HG03280 (cell line): ENCODE results near the gene SMIM22.
"Not testable (repeated sequence)": the region's sequence is repeated elsewhere in the genome, so short reads cannot be mapped to it uniquely, and the experiment has no call there.

ENCODE experiments used
- ATAC-seq: cut with Tn5 transposase; IDR thresholded peaks from one replicate; pipeline ENCODE4 v1.9.1; 2021; ENCODE audit warnings: mild to moderate bottlenecking, moderate library complexity; ENCODE audit not compliant: unreplicated experiment

The SMIM22 gene

DNA sequence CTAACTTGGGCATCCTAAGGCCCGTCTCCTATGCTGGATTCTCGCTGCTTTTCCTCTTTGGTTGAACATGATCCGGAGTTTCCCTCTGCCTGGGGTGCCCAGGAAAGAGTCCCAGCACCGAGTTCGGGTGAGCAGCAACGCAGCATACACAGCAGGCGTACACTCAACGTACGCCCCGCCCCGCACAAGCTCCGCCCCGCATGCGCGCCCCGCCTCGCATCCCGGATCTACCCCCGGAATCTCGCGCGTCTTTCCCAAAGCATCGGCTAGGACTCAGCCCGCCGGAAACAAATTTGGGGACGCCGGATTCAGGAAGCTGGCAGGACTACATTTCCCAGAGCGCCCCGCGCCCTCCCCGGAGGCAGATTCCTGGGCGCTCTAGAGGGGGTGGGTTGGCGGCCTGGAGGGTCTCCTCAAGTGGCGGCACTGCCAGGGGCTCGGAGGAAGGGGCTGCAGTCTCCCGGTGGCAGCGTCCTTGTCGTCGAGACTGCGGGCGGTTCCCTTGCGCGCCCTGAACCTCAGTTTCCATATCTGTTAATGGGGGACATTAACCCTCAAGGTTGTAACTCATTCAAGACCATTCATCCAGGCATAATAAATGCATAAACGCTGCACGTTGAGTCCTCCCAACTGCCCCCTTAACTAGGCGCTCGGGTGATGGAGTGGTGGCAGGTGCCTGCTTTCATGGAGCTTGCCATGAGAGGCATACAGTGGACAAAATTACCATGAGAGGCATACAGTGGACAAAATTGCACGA, 26.4 kb upstream of the SMIM22 start:
- ATAC-seq, result peak; percentile 48

DNA sequence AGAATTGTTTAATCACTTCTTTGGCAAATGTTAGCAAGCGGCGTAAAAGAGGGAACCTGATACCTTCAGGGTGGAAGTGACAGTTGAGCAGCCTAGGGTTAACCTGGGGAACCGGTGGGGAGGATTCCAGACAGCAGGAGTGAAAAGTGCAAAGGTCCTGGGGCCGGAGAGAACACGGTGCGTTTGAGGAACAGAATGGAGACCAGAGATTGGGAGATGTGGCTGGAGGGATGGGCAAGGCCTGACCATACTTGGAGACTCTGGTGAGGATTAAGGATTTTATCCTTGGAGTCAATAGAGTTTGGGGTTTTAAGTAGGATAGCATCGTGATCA, 25.9 kb upstream of the SMIM22 start:
- ATAC-seq, result no peak

DNA sequence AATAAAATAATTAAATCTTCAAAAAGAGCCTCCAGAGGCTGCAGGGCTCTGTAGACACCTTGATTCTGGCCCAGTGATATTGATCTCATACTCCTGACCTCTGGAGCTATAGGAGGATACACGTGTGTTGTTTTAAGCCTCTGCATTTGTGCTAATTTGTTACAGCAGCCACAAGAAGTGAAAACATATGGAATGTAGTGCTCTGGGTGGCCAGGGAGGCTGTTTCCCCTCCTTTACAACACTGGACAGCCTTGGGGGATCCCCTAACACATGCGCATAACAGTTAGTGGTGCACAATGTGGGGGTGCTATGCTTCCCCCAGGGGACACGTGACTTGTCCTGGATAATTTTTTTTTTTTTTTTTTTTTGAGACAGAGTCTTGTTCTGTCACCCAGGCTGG, 23.5 kb upstream of the SMIM22 start:
- ATAC-seq, result no peak

DNA sequence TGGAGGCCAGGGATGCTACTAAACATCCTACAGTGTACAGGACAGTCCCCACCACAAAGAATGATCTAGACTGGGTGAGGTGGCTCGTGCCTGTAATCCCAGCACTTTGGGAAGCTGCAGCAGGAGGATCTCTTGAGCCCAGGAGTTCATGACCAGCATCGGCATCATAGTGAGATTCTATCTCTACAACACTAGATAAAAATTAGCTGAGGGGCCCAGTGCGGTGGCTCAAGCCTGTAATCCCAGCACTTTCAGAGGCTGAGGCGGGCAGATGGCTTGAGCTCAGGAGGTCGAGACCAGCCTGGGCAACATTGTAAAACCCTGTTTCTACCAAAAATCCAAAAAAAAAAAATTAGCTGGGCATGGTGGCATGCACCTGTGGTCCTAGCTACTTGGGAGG, 22.8 kb upstream of the SMIM22 start:
- ATAC-seq, result no peak

DNA sequence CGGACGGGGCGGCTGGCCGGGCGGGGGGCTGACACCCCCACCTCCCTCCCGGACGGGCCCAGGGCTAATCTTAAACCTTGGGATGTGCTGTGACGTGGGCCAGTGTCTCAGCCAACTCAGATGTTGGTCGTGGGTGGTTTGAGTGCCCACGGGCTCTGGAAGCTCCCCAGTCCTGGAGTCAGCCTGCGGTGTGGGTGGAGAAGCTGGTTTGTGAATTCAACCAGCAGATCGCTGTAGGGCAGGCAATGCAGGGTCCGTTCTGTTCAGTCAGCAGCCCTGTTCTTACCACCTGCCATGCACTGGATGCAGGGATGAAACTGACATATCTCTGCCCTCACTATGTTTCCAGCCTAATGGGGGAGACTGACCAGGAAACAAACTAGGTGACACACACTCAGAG, 20.2 kb upstream of the SMIM22 start:
- ATAC-seq, result no peak

DNA sequence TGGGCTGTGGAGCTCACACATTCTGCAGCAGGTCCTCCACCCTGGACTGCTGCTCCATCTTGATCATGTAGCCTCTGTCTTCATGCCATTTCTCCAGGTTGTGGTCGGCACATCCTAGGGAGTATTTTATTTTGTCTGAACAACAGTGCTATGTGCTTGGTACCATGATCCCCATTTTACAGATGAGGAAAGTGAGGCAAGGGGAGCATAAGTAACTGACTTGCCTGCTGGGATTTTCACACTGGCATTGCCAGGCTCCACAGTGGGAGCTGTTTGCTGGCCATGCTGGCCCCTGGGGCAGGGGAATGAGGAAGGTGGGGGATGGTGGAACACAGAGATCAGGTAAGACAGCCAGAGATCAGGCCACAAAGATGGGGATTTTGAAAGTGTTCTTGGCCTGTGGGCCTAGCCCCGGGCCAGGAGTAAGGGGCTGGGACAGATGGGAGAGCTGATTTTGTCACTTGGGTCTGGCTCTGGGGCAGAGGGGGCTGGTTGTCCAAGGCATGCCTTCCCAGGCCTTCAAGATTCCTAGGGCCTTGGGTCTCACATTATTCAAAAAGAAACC, 18.9 kb upstream of the SMIM22 start:
- no peak for ATAC-seq

DNA sequence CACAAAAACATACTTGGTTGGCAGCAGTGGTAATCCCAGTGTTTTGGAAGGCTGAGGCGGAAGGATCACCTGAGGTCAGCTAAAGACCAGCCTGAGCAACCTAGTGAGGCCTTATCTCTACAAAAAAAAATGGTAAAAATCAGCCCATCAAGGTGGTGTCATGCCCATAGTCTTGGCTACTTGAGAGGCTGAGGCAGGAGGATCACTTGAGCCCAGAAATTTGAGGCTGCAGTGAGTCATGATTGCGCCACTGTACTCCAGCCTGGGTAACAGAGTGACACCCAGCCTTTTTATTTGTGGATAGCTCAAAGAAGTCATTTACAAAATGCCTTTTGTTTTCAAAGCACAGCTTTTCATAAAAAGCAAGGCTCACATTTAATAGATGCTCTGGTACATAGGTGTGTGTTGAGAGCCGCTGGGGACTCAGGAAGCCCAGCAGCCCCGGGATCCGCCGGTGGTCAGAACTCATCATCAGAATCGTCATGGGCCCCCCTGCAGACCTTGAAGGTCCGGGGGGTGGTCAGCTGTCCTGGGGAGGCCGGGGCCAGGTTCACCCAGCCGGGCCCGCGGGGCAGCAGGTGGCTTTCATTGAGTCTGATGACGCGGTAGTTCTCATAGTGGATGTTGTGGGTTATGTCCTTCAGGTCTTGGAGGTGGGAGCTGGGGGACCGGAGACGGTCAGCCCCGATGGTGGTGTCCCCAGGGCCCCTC, 17.7 kb upstream of the SMIM22 start:
- no peak for ATAC-seq

DNA sequence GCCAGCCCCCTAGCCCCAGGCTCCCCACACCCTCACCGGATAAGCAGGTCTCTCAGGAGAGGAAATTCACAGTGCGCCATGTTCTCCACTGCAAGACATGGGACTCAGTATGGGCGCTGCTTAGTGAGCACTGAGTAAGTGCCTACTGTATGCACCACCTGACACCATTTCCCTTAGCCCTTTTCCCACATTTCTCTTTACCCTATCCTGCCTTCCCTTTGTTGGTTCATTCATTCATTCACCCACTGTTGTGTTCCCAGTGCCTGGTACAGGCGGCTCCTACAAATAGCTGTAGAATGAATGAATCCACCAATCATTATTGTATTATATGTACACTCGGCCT, 17.1 kb upstream of the SMIM22 start:
- no peak for ATAC-seq

DNA sequence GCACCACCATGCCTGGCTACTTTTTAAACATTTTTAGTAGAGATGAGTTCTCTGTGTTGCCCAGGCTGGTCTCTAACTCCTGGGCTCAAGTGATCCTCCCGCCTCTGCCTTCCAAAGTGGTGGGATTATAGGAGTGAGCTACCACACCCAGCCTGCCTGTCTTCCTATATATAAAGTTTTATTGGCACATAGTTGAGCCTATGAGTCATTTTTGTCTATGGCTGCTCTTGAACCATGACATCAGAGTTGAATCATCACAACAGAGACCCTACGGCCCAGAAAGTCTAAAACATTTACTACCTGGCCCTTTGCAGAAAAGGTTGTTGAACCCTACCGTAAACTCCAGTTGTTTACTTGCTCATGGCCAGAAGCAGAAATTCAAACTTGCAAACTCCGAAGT, 14.9 kb upstream of the SMIM22 start:
- no peak for ATAC-seq

DNA sequence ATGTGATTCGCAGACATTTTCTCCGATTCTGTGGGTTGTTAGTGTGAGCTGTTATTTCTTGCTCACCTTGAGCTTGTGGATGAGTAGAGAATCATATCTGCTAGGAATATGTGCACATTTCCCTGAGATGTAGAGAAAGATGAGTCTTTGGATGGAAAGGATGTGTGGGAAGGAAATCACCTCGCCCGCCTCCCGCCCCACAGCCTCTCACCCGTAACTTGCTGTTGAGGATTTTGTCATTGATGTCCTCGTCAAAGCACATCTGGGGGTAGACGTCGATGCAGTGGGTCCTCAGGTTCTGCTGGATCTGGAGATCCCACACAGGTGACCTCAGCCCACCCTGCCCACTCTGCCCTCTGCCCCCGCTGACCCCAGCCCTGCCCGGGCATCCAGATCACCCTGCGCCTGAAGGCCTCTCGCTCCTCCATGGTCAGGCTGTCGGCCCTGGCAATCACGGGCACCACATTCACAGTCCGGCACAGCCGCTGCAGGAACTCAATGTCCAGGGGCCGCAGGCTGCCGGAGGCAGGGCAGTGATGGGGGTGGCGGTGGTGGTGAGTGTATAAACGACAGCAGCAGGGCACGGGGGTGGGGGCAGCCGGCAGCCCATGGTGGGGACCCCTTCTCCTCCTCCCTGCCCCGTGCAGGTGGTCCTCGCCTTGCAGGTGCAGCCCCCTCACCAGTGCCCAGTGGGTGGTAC, 11.8 kb upstream of the SMIM22 start:
- ATAC-seq, result no peak

DNA sequence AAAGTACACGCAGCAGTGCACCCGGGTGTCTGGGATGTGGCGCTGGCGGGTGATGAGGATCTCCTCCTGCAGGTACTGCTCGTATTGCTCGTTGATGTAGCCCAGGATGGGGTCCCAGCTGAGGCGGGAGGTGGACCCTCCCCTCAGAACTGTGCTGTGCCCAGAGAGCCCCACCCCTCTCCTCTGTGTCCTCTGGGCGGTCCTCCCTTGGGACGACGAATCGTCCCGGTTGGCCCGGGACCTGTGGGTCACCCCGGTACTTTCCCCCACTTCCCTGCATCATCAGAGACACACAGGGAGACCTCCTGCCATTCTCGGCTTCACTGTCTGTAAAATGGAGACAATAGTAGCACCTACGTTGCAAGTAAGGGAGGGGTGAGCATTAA, 11.2 kb upstream of the SMIM22 start:
- ATAC-seq, result no peak

DNA sequence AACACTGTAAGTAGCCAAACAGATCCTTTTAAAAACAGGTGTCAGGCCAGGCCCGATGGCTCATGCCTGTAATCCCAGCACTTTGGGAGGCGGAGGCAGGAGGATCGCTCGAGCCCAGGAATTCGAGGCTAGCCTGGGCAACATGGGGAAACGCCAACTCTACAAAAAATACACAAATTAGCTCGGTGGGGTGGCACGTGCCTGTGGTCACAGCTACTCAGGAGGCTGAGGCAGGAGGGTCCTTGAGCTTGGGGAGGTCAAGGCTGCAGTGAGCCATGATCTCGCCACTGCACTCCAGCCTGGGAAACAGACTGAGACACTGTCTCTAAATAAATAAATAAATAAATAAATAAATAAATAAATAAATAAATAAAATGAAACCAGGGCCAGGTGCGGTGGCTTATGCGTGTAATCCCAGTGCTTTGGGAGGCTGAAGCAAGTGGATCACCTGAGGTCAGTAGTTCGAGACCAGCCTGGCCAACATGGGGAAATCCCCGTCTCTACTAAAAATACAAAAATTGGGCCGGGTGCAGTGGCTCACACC, 10.7 kb upstream of the SMIM22 start:
- ATAC-seq, result not testable (repeated sequence)

DNA sequence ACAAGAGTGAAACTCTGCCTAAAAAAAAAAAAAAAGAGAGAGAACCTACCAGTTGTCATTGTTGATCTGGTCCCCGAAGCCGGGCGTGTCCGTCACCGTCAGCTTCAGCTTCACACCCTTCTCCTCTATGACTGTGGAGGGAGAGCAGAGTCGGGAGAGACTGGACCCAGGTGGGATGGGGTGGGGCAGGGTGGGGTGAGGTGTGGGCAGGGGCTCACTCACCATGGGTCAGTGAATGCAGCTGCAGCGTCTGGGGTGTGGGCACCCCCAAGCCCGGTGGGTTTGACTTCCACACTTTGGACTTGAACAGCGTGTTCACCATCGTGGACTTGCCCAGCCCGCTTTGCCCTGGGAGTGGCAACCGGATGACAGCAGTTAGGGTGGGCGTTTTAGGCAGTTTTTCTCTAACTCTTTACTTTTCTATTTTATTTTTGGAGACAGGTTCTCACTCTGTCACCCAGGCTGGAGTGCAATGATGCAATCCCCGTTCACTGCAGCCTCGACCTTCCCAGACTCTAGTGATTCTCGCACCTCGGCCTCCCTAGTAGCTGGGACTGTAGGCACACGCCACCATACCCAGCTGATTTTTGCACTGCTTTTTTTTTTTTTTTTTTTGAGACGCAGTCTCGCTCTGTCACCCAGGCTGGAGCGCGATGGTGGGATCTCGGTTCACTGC, 9.3 kb upstream of the SMIM22 start:
- no peak for ATAC-seq

DNA sequence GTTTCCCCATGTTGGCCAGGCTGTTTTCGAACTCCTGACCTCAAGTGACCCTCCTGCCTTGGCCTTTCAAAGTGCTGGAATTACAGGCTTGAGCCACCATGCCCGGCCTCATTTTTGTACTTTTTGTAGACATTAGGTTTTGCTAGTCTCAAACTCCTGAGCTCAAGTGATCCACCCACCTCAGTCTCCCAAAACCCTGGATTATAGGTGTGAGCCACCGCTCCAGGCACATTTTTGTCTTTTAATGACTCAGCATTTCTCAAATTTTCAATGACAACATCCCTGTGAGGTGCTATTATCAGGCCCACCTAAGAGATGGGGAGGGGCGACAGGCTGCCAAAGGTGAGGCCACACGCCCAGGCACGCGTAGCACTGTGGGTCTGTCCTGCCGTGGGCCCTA, 8.1 kb upstream of the SMIM22 start:
- ATAC-seq, result no peak

DNA sequence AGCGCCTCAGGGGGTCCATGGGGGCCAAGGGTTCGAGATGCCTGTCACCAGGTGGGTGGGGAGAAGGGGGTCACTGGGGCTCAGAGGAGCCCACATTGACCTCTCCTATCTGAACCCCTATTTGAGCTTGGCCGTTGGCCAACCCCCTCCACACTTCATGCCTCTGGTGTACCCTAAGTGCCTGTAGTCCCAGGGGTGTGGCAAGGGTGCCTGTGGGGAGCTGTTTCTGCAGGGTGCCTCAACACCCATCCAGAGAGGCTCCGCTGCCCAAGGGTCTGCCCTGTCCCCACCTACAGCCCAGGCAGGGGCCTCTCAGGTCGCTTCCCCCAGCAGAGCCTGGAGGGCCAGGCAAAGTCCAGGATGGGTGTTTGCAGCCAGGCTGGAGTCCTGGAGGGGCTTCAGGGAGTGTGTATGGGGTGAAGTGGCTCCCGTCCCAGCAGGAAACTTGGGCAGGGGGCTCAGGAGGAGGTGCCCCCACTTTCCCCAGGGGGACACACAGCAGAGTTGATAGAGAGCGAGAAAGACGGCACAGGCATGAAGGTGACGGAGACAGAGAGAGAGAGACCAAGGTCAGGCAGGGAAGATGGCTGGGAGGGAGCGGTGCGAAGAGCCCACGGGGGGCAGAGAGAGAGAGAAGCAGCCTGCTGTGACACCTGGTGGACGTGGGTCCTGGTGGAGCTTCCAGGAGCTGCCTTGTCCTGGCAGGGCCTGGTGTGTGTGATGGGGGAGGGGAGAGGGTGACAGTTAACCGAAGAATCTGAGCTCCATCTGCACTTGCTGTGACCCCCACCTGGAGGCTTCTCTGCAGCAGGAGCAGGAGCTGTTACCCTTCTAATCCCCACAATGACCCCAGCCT, 7.3 kb upstream of the SMIM22 start, which contains the start of gene SEPTIN12:
Gene SEPTIN12, minus strand, starts transcription at position 719 of the 856 bp plus-strand sequence. Its CDS starts 700 bp downstream, at position 19.
- no peak for ATAC-seq

DNA sequence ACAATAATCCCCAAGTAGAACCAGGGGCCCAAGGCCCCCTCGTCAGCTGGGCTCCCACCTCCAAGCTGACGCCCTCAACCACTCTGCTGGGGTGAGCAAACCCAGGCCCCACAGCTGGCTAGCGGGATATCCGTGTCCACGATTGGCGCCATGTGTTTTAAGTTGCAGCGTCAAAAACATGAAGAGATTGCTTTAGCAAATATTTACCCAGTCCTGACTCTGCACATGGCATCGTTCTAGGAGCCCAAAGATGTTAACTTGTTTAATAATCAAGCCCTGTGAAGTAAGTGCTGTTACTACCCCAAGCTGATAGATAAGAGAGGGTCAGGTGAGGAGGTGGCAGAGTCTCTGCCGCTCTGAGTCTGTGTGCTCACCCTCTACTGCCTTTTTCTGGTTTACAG, 6.7 kb upstream of the SMIM22 start:
- ATAC-seq, result no peak

DNA sequence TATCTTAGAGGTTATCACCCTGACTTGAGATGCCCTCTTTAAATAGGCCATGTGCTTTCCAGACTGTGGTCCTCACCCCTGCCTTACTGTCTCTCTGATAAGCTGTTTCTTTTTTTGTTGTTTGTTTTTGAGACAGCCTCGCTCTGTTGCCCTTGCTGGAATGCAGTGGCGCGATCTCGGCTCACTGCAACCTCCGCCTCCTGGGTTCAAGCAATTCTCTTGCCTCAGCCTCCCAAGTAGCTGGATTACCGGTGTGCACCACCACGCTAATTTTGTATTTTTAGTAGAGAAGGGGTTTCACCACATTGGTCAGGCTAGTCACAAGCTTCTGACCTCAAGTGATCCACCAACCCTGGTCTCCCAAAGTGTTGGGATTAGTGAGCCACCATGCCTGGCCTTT, 6.3 kb upstream of the SMIM22 start:
- ATAC-seq, result no peak

DNA sequence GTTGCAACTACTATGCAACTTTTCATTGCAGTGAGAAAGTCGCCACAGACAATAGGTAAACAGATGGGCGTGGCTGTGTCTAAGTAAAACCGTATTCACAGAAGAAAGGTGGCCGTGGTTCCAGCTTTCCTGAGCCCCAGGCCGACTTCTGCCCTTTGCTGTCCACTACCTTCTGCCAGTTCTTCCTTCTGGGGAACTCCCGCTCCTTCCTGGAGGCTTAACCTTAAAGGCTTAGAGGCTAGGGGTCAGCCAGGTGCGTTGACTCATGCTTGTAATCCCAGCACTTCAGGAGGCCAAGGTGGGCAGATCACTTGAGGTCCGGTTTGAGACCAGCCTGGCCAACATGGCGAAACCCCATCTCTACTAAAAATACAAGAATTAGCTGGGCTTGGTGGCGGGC, 4.9 kb upstream of the SMIM22 start:
- ATAC-seq, result no peak

DNA sequence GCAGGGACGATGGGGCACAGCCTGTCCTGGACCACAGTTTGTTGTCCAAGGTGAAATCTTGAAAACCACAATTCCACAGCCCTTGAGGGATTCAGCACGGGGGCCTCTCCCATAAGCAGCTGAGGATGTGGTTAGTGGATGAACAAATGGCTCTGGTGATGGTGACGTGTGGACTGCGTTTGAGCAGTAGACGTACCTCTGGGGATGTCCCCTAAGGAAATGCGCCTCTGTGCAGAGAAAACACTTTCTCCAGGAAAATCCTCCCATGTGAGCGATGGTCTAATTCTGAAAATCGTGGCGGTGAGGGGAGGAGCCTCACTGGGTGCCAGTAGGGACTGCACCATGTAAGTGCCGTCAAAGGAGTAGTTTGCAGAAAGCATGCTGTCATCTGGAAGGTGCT, 4.3 kb upstream of the SMIM22 start:
- ATAC-seq, result no peak

DNA sequence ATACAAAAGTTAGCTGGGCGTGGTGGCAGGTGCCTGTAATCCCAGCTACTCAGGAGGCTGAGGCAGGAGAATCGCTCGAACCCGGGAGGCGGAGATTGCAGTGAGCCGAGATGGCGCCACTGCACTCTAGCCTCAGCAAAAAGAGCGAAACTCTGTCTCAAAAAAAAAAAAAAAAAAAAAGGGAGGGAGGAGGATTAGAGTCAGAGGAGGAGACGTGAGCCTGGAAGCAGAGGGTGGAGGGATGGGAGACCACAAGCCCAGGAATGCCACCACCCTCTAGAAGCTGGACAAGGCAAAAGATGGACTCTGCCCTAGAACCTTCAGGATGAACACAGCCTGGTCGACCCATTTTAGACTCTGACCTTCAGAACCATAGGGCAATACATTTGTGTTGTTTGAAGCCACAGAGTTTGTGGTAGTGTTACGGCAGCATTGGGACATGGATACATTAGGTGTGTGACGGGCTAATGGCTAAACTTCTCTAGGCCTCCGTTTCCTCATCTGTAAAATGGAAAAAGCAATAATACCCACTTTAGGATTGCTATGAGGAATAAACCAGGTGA, 2.1 kb upstream of the SMIM22 start:
- no peak for ATAC-seq
